ENCODE measurements around the gene SLC4A3.
A peak's percentile ranks its signal among the peaks of the same experiment; 100 is the strongest.

Gene SLC4A3

GRCh38 chr2:219622472-219622871, 5.0 kb upstream of the SLC4A3 start:
- 0 out of 2 replicates have a peak, but pooled peaks cover 1% of the 10 kb centered on the region for H3K4me1 ChIP-seq (ENCODE audit: control insufficient read depth, insufficient read depth, low read length)
- H3K4me3 ChIP-seq (ENCODE audit: low read length), result no peak overlapping the region
- WGBS (ENCODE audit: insufficient coverage, insufficient read length), result no CpG with 5 or more reads among the region's 2 CpGs
- H3K9me3 ChIP-seq (ENCODE audit: control insufficient read depth, insufficient read depth, low read length), result no peaks in the 10 kb centered on the region
- no peaks in the 10 kb centered on the region for H3K27me3 ChIP-seq (ENCODE audit: control insufficient read depth, insufficient read depth, low read length)
- no peak overlapping the region for H3K27ac ChIP-seq (ENCODE audit: low read length)
- no peaks in the 10 kb centered on the region; the same call in 1 of the 2 replicates for H3K36me3 ChIP-seq (ENCODE audit: control insufficient read depth, insufficient read depth, low read length)
- no peak for DNase-seq (ENCODE audit: low read depth, low spot score)

GRCh38 chr2:219624565-219624964, 2.9 kb upstream of the SLC4A3 start:
- Histone ChIP-seq H3K4me3 (ENCODE audit: low read length) (no peak overlapping the region), H3K9me3 (ENCODE audit: control insufficient read depth, insufficient read depth, low read length) (no peaks in the 10 kb centered on the region), H3K36me3 (ENCODE audit: control insufficient read depth, insufficient read depth, low read length) (no peaks in the 10 kb centered on the region; the same call in 1 of the 2 replicates), H3K4me1 (ENCODE audit: control insufficient read depth, insufficient read depth, low read length) (peaks cover 6% of the 10 kb centered on the region), H3K27ac (ENCODE audit: low read length) (no peak overlapping the region), H3K27me3 (ENCODE audit: control insufficient read depth, insufficient read depth, low read length) (no peaks in the 10 kb centered on the region)
- no peak for DNase-seq (ENCODE audit: low read depth, low spot score)
- WGBS (ENCODE audit: insufficient coverage, insufficient read length), result no CpG with 5 or more reads among the region's 6 CpGs

GRCh38 chr2:219625179-219625578, 2.3 kb upstream of the SLC4A3 start:
- DNase-seq (ENCODE audit: low read depth, low spot score), result no peak
- H3K4me1 ChIP-seq (ENCODE audit: control insufficient read depth, insufficient read depth, low read length), result peaks cover 6% of the 10 kb centered on the region
- H3K4me3 ChIP-seq (ENCODE audit: low read length), result no peak overlapping the region
- no peak overlapping the region for H3K27ac ChIP-seq (ENCODE audit: low read length)
- WGBS (ENCODE audit: insufficient coverage, insufficient read length), result no CpG with 5 or more reads among the region's 5 CpGs
- H3K27me3 ChIP-seq (ENCODE audit: control insufficient read depth, insufficient read depth, low read length), result no peaks in the 10 kb centered on the region
- no peaks in the 10 kb centered on the region for H3K9me3 ChIP-seq (ENCODE audit: control insufficient read depth, insufficient read depth, low read length)
- H3K36me3 ChIP-seq (ENCODE audit: control insufficient read depth, insufficient read depth, low read length), result no peaks in the 10 kb centered on the region; the same call in 1 of the 2 replicates

- Histone ChIP-seq H3K4me1 (ENCODE audit: control insufficient read depth, insufficient read depth, low read length) (peaks cover 6% of the 10 kb centered on the region), H3K4me3 (ENCODE audit: low read length) (no peak overlapping the region), H3K27ac (ENCODE audit: low read length) (no peak overlapping the region), H3K9me3 (ENCODE audit: control insufficient read depth, insufficient read depth, low read length) (no peaks in the 10 kb centered on the region), H3K27me3 (ENCODE audit: control insufficient read depth, insufficient read depth, low read length) (no peaks in the 10 kb centered on the region), H3K36me3 (ENCODE audit: control insufficient read depth, insufficient read depth, low read length) (no peaks in the 10 kb centered on the region; the same call in 1 of the 2 replicates)
- no CpG with 5 or more reads among the region's 8 CpGs for WGBS (ENCODE audit: insufficient coverage, insufficient read length)
- no peak for DNase-seq (ENCODE audit: low read depth, low spot score)
Observed at GRCh38 chr2:219626540-219626939, 890 bp upstream of the SLC4A3 start.

- WGBS (ENCODE audit: insufficient coverage, insufficient read length), result no CpG with 5 or more reads among the region's 26 CpGs
- no peaks in the 10 kb centered on the region for H3K27me3 ChIP-seq (ENCODE audit: control insufficient read depth, insufficient read depth, low read length)
- H3K27ac ChIP-seq (ENCODE audit: low read length), result no peak overlapping the region
Observed at GRCh38 chr2:219628235-219628985, 980 bp downstream of the SLC4A3 start.

GRCh38 chr2:219628986-219629901, 1.8 kb downstream of the SLC4A3 start:
- Histone ChIP-seq H3K4me3 (ENCODE audit: low read length) (no peak overlapping the region), H3K4me1 (ENCODE audit: control insufficient read depth, insufficient read depth, low read length) (peaks cover 6% of the 10 kb centered on the region), H3K27me3 (ENCODE audit: control insufficient read depth, insufficient read depth, low read length) (no peaks in the 10 kb centered on the region), H3K9me3 (ENCODE audit: control insufficient read depth, insufficient read depth, low read length) (no peaks in the 10 kb centered on the region), H3K27ac (ENCODE audit: low read length) (no peak overlapping the region), H3K36me3 (ENCODE audit: control insufficient read depth, insufficient read depth, low read length) (no peaks in the 10 kb centered on the region; the same call in 1 of the 2 replicates)
- no peak for DNase-seq (ENCODE audit: low read depth, low spot score)
- no CpG with 5 or more reads among the region's 16 CpGs for WGBS (ENCODE audit: insufficient coverage, insufficient read length)

More at GRCh38 chr2:219628235-219628985, 980 bp downstream of the SLC4A3 start:
- Histone ChIP-seq H3K4me1 (ENCODE audit: control insufficient read depth, insufficient read depth, low read length) (peaks cover 6% of the 10 kb centered on the region), H3K9me3 (ENCODE audit: control insufficient read depth, insufficient read depth, low read length) (no peaks in the 10 kb centered on the region), H3K36me3 (ENCODE audit: control insufficient read depth, insufficient read depth, low read length) (no peaks in the 10 kb centered on the region; the same call in 1 of the 2 replicates), H3K4me3 (ENCODE audit: low read length) (peak overlapping the region; percentile 61; the same call in 1 of the 2 replicates)
- DNase-seq (ENCODE audit: low read depth, low spot score), result no peak

- Histone ChIP-seq H3K4me3 (ENCODE audit: low read length) (no peak overlapping the region), H3K27me3 (ENCODE audit: control insufficient read depth, insufficient read depth, low read length) (no peaks in the 10 kb centered on the region), H3K27ac (ENCODE audit: low read length) (no peak overlapping the region), H3K4me1 (ENCODE audit: control insufficient read depth, insufficient read depth, low read length) (peaks cover 6% of the 10 kb centered on the region), H3K9me3 (ENCODE audit: control insufficient read depth, insufficient read depth, low read length) (no peaks in the 10 kb centered on the region), H3K36me3 (ENCODE audit: control insufficient read depth, insufficient read depth, low read length) (no peaks in the 10 kb centered on the region; the same call in 1 of the 2 replicates)
- DNase-seq (ENCODE audit: low read depth, low spot score), result no peak
- WGBS (ENCODE audit: insufficient coverage, insufficient read length), result no CpG with 5 or more reads among the region's 20 CpGs
Observed at GRCh38 chr2:219629976-219630695, 2.7 kb downstream of the SLC4A3 start.

GRCh38 chr2:219630770-219631405, 3.5 kb downstream of the SLC4A3 start:
- no peak overlapping the region for H3K4me3 ChIP-seq (ENCODE audit: low read length)
- H3K9me3 ChIP-seq (ENCODE audit: control insufficient read depth, insufficient read depth, low read length), result no peaks in the 10 kb centered on the region
- no peak overlapping the region for H3K27ac ChIP-seq (ENCODE audit: low read length)
- H3K36me3 ChIP-seq (ENCODE audit: control insufficient read depth, insufficient read depth, low read length), result no peaks in the 10 kb centered on the region; the same call in 1 of the 2 replicates
- WGBS (ENCODE audit: insufficient coverage, insufficient read length), result no CpG with 5 or more reads among the region's 17 CpGs
- no peaks in the 10 kb centered on the region for H3K27me3 ChIP-seq (ENCODE audit: control insufficient read depth, insufficient read depth, low read length)
- H3K4me1 ChIP-seq (ENCODE audit: control insufficient read depth, insufficient read depth, low read length), result peaks cover 6% of the 10 kb centered on the region
- no peak for DNase-seq (ENCODE audit: low read depth, low spot score)

- H3K4me1 ChIP-seq (ENCODE audit: control insufficient read depth, insufficient read depth, low read length), result peaks cover 6% of the 10 kb centered on the region
- H3K27me3 ChIP-seq (ENCODE audit: control insufficient read depth, insufficient read depth, low read length), result no peaks in the 10 kb centered on the region
- no peak for DNase-seq (ENCODE audit: low read depth, low spot score)
- H3K36me3 ChIP-seq (ENCODE audit: control insufficient read depth, insufficient read depth, low read length), result no peaks in the 10 kb centered on the region; the same call in 1 of the 2 replicates
- no peaks in the 10 kb centered on the region for H3K9me3 ChIP-seq (ENCODE audit: control insufficient read depth, insufficient read depth, low read length)
- no CpG with 5 or more reads among the region's 9 CpGs for WGBS (ENCODE audit: insufficient coverage, insufficient read length)
- no peak overlapping the region for H3K4me3 ChIP-seq (ENCODE audit: low read length)
- H3K27ac ChIP-seq (ENCODE audit: low read length), result no peak overlapping the region
Observed at GRCh38 chr2:219631406-219631891, 4.0 kb downstream of the SLC4A3 start.

Measured in iPS DF 6.9 (cell line).